Measurements from ENCODE around the gene HORMAD2.

HORMAD2 gene

GRCh38 chr22:30114361-30114760, 34.1 kb downstream of the HORMAD2 start:
- DNase-seq = no peak

- DNase-seq = no peak
These were observed 35.4 kb downstream of the HORMAD2 start for GRCh38 chr22:30115705-30116104.

- DNase-seq = no peak
These were observed 36.3 kb downstream of the HORMAD2 start for GRCh38 chr22:30116362-30117117.

- DNase-seq = no peak
These were observed 37.0 kb downstream of the HORMAD2 start for GRCh38 chr22:30117256-30117655.

GRCh38 chr22:30118291-30118690, 38.0 kb downstream of the HORMAD2 start:
- DNase-seq = no peak

GRCh38 chr22:30121960-30122359, 41.7 kb downstream of the HORMAD2 start:
- no peak for DNase-seq

GRCh38 chr22:30123463-30123862, 43.2 kb downstream of the HORMAD2 start:
- DNase-seq = no peak

GRCh38 chr22:30127749-30128166, 47.5 kb downstream of the HORMAD2 start:
- DNase-seq = no peak

GRCh38 chr22:30128511-30128910, 48.2 kb downstream of the HORMAD2 start:
- no peak for DNase-seq

GRCh38 chr22:30129636-30130035, 49.4 kb downstream of the HORMAD2 start:
- no peak for DNase-seq

- no peak for DNase-seq
These were observed 52.2 kb downstream of the HORMAD2 start for GRCh38 chr22:30132290-30132996.

GRCh38 chr22:30140414-30140813, 60.1 kb downstream of the HORMAD2 start:
- DNase-seq = no peak

GRCh38 chr22:30143265-30143664, 63.0 kb downstream of the HORMAD2 start:
- DNase-seq = no peak

GRCh38 chr22:30144391-30144790, 64.1 kb downstream of the HORMAD2 start:
- no peak for DNase-seq

GRCh38 chr22:30150212-30150611, 69.9 kb downstream of the HORMAD2 start:
- no peak for DNase-seq

- no peak for DNase-seq
These were observed 78.0 kb downstream of the HORMAD2 start for GRCh38 chr22:30158277-30158676.

- no peak for DNase-seq
These were observed 78.7 kb downstream of the HORMAD2 start for GRCh38 chr22:30158744-30159500.

GRCh38 chr22:30159561-30160353, 79.5 kb downstream of the HORMAD2 start:
- DNase-seq = peak; percentile 41

- DNase-seq = no peak
These were observed 80.8 kb downstream of the HORMAD2 start for GRCh38 chr22:30161051-30161469.

- DNase-seq = no peak
These were observed 87.0 kb downstream of the HORMAD2 start for GRCh38 chr22:30167296-30167695.

- no peak for DNase-seq
These were observed 87.5 kb downstream of the HORMAD2 start for GRCh38 chr22:30167734-30168133.

- no peak for DNase-seq
These were observed 88.7 kb downstream of the HORMAD2 start for GRCh38 chr22:30169002-30169401.

GRCh38 chr22:30170129-30170528, 89.9 kb downstream of the HORMAD2 start:
- no peak for DNase-seq

Data from RPMI8226 (cell line).